HG03103 (cell line): ENCODE results near the gene GABBR2.

Source experiments
- ATAC-seq: cut with Tn5 transposase; IDR thresholded peaks from one replicate; pipeline ENCODE4 v1.9.1; 2021; ENCODE audit warnings: low read depth; ENCODE audit not compliant: unreplicated experiment

Gene GABBR2

GRCh38 chr9:98572054-98572627 lies 136.6 kb downstream of the GABBR2 start:
- ATAC-seq = no peak

GRCh38 chr9:98571643-98572042 lies 137.1 kb downstream of the GABBR2 start:
- ATAC-seq = no peak

GRCh38 chr9:98570663-98571440 lies 137.9 kb downstream of the GABBR2 start:
- no peak for ATAC-seq

GRCh38 chr9:98570055-98570454 lies 138.7 kb downstream of the GABBR2 start:
- no peak for ATAC-seq

DNA sequence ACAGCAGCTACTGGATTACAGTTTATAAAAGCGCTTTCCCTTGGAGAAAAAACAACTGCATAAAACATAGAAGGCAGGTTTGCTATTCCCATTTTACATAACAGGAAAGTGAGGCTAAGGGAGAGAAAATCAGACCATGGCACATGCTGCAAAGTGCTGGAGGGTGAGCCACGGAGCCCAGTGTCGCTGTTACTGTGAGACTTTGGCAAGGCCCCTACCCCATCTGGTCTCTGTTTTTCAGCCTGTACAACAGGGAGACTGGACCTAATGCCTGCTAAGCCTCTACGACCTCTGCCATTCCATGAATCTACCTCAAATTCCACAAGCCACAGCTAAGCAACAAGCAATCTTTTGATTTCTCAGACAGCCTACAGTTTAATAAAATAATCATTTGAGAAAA lies 139.2 kb downstream of the GABBR2 start:
- no peak for ATAC-seq

DNA sequence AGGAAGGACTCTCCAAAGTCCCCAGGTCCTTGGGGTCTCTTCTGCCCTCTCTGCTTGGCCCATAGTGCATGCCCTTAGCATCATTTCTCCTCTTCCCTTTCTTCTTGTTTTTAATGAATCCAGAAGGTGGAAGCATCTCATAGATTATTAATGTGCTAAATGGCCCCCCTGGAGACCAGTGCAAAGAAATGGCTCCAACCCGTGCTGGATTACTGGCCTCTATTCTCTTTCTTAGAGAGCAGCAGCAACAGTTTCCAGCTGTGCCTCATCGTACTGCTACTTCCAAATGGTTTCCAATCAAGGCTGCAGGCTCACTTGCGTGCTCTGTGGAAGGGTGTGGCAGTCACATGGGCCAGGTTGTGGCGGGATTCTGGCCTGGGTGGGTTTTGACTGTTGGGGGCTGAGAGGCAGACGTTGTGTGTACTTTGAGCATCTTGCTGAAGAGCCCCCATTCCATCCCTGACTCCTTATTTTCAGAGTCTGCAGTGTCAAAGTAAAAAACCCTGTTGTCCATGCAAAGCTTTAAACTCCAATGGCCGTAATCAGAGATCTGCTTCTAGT lies 139.7 kb downstream of the GABBR2 start:
- ATAC-seq = no peak

- ATAC-seq = no peak
Observed at GRCh38 chr9:98568234-98568908, 140.4 kb downstream of the GABBR2 start.

DNA sequence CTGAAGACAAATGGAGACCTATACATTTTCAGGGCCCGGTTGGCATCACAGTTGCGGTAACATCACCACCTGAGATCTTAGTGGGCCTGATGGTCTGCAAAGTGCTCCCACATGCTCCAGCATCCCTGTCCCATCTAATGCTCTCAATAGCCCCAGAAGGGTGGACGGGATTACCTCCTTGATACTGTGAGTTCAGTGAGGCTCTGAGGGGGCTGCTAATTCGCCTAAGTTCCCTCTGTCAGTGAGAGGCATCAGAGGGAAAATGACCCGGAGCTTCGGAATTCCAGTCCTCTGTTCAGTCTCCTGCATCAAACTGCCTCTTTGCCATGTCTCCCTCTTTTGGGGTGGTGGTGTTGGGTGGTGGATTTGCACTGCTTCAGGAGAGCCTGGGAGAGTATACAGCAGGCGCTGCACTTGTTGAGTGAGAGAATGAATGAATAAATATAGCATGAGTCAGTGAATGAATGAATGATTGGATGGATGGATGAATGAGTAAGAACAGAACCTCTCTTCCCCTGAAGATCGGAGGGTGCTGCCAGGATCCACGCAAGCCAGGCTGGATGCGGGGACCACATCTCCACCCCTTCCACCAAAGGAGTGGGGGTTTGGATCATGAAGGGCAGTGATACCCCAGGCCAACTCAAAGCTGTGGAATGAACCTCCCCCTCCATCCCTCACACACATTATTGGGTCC lies 141.0 kb downstream of the GABBR2 start:
- no peak for ATAC-seq

DNA sequence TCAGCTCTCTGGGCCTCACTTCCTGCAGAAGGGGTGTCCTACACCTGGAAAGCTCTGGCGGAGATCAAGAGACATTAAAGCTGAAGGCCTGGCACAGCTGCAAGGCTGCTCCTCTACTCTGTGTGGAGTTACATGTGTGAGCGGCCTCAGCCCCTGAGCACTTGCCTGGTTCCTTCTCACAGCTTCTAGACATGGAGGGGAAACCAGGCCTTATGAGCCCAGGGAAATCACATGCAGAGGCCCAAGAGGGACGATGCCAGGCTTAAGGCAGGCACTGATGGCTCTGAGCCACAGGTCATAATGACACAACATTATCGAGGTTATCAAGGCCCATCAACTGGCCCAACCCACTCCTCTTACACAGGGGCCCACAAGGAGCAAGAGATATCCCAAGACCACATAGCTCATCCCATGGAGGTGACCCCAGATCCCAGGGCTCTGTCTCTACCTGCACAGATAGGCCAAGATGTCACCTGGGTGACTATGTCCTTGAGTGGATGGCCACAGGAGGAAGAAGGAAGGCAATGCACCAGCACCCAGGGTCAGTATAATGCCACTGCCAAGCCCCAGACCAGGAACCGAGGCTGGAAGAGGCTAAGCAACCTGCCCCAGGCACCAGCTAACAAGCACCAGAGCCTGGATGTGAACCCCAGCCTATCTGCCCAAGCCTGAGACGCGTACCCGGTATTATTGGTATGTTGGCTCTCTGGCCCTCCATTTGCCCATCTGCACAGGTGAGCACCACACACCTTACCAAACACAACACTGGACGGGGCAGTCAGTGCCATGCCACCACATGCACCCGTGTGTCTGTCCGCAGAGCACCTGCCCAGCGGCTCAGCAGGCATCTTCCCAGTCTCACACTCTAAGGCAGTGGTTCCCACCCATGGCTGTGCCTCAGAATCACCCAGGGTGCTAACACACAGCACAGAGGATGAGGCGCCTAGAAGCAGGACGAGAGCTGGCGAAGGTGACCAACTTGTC lies 143.3 kb downstream of the GABBR2 start:
- no peak for ATAC-seq

GRCh38 chr9:98564714-98565113 lies 144.0 kb downstream of the GABBR2 start:
- no peak for ATAC-seq

GRCh38 chr9:98563988-98564387 lies 144.7 kb downstream of the GABBR2 start:
- no peak for ATAC-seq

DNA sequence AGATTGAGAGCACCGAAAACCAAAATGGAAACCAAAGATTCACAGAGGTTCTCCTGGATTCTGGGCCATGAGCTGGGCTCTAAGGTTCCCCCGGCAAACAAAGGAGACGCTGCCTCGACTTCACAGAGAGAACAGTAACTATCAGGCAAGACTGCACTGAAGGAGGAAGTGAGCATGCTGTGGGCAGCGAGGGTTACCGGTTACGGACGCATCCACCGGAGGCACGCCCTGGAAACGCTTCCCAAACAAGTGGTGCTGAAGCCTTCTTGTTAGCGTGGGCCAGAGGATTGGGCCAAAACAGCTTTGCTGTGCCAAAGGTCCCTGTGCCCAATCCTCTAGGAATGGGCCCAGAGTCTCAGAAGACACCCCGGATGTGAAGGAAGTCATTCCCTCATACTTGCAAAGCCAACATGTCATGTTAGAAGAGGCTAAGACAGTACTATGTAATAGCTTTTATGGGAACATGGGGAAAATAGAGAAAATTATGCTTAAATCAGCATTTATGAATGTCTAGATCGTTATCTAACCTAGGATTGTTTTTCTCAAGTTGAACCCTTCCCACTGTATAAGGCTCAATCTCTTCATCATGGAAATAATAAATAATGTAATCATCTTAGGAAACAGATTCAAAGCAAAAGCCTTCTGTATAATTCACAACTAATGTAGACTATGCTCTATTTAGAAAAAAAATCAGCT lies 145.4 kb downstream of the GABBR2 start:
- ATAC-seq = no peak

DNA sequence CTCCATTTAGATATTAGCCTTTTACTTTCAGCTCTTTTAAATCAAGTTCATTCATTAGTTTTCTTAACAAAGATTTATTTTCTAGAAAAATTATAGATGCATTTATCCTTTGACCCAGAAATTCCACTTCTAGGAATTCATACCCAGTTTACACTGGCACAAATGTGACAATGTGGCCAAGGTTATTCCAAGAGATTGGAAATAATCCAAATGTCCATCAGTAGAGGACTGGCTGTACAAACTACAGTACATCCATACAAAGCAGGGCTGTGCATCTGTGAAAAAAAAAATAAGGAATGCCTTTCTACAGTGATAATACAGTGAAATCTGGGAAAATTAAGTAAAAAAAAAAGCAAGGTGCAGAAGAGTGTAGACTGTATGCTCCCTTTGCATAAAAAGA lies 149.2 kb downstream of the GABBR2 start:
- ATAC-seq = no peak

GRCh38 chr9:98558575-98558974 lies 150.2 kb downstream of the GABBR2 start:
- no peak for ATAC-seq

- ATAC-seq = no peak
Observed at GRCh38 chr9:98556511-98556910, 152.2 kb downstream of the GABBR2 start.

- no peak for ATAC-seq
Observed at GRCh38 chr9:98555651-98556465, 152.9 kb downstream of the GABBR2 start.

DNA sequence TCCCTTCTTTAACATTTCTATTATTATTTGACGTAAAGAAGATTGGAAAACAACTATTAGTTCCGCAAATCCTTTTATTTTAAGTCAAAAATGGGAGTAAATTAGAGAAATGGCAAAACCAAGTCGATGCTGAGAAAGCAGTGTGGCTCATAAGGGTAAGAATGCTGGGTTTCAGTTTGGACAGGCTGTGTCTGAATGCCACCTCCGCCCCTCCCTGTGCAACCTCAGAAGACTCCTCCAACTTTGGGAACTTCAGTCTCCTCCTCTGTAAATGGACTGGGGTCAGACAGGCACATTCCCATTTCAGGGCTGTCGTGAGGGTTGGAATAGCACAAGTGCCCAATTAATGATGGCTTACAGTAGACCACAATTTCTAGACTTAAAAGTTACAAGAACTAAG lies 154.0 kb downstream of the GABBR2 start:
- no peak for ATAC-seq

DNA sequence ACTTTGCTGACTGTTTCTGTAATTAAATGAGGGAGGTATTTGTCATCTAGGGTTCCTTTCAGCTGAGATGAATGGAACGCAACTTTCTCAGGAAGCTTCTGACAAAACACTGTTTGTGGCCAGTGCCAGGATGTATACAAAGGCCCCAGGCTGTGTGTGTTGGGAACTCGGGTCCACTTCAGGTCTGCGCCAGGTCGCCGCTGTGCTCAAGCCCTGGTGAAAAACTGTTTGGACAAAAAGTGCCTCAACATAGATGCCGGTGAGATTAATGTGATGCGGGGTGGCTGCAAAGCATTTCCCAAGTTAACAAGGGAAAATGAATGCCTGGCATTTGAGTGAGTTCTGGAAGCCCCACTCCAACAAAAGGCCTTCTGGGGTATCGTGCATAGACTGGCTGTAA lies 156.4 kb downstream of the GABBR2 start:
- no peak for ATAC-seq
